ENCODE results near the gene LDHB.

- TF ChIP-seq TAF1 (IDR thresholded peaks at IDR 0.05; ENCODE audit: borderline replicate concordance, insufficient read depth, low read length) (no peak), POLR2AphosphoS5 (IDR thresholded peaks at IDR 0.05; ENCODE audit: low read depth, low read length) (no peak), REST (IDR thresholded peaks at IDR 0.05; ENCODE audit: insufficient read depth in 1 of 2, low read depth in 2 of 2, low read length in 2 of 2) (no peak), FOXP2 (optimal IDR thresholded peaks at IDR 0.05; ENCODE audit: borderline replicate concordance, extremely low read depth, extremely low read length, insufficient read depth) (no peak)
Measured at GRCh38 chr12:21655591-21655990, 2.1 kb downstream of the LDHB start.

All from PFSK-1 (cell line).